Thyroid gland (tissue), 4 donors: ENCODE data around the gene NR1H2. TPM values are rescaled to one million over a fixed set of nuclear protein-coding genes. Genes with fewer than 3 reads are reported as not detected.

Experiments used
- DNase-seq, 2 donors: peaks; one replicate each; pipeline ENCODE4 v3.0.0-alpha.2; 2019
- H3K27ac ChIP-seq, 3 donors: fragments of 200-600 bp; sonication (generic); 1 replicate in 2 of 3; 2 replicates in 1 of 3; pipeline ENCODE4 v1.5.1; 2016 to 2019; ENCODE audit warnings: mild to moderate bottlenecking in 1 of 3, moderate library complexity in 1 of 3
- H3K27me3 ChIP-seq: fragments of 200-600 bp; sonication (generic); one replicate; pipeline ENCODE4 v1.5.1; 2019
- H3K36me3 ChIP-seq, 2 donors: fragments of 200-600 bp; sonication (generic); one replicate each; pipeline ENCODE4 v1.5.1; 2016 to 2019
- H3K4me1 ChIP-seq, 2 donors: fragments of 200-600 bp; sonication (generic); one replicate each; pipeline ENCODE4 v1.5.1; 2017 to 2019
- H3K4me3 ChIP-seq, 3 donors: fragments of 200-600 bp; sonication (generic); replicated peaks in 1 of 3; 1 replicate in 2 of 3; 2 replicates in 1 of 3; pipeline ENCODE4 v1.5.1; 2016; ENCODE audit warnings: mild to moderate bottlenecking in 1 of 3
- H3K9me3 ChIP-seq: fragments of 200-600 bp; sonication (generic); one replicate; pipeline ENCODE4 v1.5.1; 2017
- POLR2A ChIP-seq, 2 donors: fragments of 450-650 bp; IDR thresholded peaks; one replicate each; pipeline ENCODE4 v1.6.1; 2017; ENCODE audit warnings: antibody characterized with exemption in 2 of 2, mild to moderate bottlenecking in 2 of 2, moderate library complexity in 1 of 2
- WGBS, 2 donors: methylation state at CpG; one replicate each; pipeline ENCODE4 v1.1.5; 2017; 5-methylcytosine and 5-hydroxymethylcytosine counted together
- intact Hi-C: fragments of 100-400 bp; cut with DNase I; formaldehyde crosslinking; loops from one replicate; pipeline ENCODE4 v1.15.1; 2023
- total RNA-seq, 4 donors: library from RNA; depleted of rRNA; stranded (reverse); fragments of >200 nt; gene quantifications; one replicate each; pipeline ENCODE4 v1.2.3, GENCODE V29; 2016
- TF ChIP-seq, protein P1 (sequence below), 6 experiments: fragments of 200-600 bp in 3 of 6; fragments of 450-650 bp in 3 of 6; sonication (generic) in 3 of 6; IDR thresholded peaks; one replicate each; pipeline ENCODE4 v1.5.1; 2016 to 2019; ENCODE audit warnings: antibody characterized with exemption in 6 of 6, mild to moderate bottlenecking in 2 of 6, inconsistent platforms in 1 of 6, moderate library complexity in 1 of 6

The NR1H2 gene
- total RNA-seq, 4 donors from 2014 or later: 76.4 to 114 (median 100) TPM

DNA sequence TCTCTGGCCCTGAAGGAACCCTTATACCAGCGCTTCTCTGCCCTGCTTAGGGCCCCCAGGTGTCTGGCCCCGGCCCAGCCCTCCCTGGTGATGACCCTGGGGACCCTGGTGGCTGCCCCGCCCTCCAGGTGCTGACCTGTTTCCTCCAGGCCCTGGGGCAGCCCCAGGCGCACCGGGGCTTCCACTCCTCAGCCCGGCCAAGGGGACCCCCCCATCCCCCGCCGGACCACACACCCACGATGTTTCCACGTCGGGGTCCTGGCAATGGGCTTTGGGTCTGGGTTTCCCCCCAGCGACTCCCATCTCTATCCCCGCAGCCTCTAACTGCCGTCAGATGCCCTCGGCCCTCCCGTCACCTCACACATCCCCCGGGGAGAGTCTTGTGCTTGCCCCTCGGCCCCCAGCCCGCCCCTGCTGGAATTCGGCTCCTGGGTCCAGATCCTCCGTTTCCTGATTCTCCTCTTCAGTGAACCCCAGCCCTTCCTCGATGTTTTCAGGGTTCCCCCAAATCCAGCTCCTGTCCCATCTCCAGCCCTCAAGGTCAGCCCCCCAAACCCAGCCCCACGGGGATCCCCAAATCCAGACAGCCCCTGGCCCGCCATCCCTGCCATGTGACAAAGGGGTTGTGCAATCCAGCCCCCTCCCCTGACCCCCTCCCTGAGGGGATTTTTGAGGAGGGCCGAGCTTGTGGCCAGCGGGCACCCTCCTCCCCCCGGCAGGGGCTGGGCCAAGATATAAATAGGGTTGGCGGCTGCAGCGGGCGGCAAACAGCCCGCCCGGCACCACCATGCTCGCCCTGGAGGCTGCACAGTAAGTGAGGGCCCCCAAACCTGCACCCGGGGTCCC lies 42.1 kb downstream of the NR1H2 start, which contains the start of gene SPIB:
Gene SPIB (plus strand): TSS at position 763 of the 846 bp plus-strand sequence. CDS start 25 bp downstream, at position 788.
- TF ChIP-seq, protein P1, sequence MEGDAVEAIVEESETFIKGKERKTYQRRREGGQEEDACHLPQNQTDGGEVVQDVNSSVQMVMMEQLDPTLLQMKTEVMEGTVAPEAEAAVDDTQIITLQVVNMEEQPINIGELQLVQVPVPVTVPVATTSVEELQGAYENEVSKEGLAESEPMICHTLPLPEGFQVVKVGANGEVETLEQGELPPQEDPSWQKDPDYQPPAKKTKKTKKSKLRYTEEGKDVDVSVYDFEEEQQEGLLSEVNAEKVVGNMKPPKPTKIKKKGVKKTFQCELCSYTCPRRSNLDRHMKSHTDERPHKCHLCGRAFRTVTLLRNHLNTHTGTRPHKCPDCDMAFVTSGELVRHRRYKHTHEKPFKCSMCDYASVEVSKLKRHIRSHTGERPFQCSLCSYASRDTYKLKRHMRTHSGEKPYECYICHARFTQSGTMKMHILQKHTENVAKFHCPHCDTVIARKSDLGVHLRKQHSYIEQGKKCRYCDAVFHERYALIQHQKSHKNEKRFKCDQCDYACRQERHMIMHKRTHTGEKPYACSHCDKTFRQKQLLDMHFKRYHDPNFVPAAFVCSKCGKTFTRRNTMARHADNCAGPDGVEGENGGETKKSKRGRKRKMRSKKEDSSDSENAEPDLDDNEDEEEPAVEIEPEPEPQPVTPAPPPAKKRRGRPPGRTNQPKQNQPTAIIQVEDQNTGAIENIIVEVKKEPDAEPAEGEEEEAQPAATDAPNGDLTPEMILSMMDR (IDR thresholded peaks at IDR 0.05): no peak
- TF ChIP-seq POLR2A (IDR thresholded peaks at IDR 0.05): no peak
- Histone ChIP-seq H3K4me1 (peaks cover 0 to 6% of the 10 kb centered on the region in 2 donors), H3K9me3 (no peaks in the 10 kb centered on the region), H3K27ac (no peak within 1 kb of the TSS), H3K4me3 (no peak within 1 kb of the TSS), H3K36me3 (no peaks in the 10 kb centered on the region), H3K27me3 (peaks cover 13% of the 10 kb centered on the region)
- intact Hi-C loops: loop anchor here (5.0 kb wide), 1 partner anchor 56 kb away; no protein-coding TSS in a partner anchor
- WGBS, 2 donors: 22 to 26% methylated on average over 12 to 34 of the region's 34 CpGs
- DNase-seq: no peak

DNA sequence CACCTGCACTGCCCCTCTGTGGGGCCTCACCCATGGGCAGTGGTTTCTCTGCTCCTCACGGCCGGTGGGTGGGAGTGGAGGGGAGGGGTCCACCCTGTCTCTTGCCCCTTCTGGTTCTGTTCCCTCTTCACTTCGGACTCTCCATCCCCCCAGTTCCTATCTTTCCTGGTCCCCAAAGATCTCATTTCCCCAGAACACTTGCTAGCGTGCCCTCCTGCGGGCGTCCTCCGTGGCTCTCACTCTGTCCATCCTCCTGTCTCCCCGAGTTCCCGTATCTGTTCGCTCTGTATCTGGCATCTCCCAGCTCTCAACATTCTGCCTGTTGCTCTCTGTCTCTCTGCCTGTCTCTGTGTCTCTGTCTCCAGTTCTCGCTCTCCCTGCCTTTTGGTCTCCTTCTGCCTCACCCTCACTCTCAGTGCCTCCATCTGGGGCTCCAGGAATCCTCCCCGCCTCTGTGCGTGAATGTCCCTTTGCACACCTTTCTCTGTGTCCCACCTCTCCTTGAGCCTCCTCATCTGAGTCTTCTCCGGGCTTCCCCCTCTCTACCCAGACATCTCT lies 42.8 kb downstream of the NR1H2 start:
- 17 to 18% methylated on average over 14 of the region's 14 CpGs for WGBS, 2 donors
- no peak overlapping the region for H3K27ac ChIP-seq
- TF ChIP-seq, protein P1 (IDR thresholded peaks at IDR 0.05): no peak
- TF ChIP-seq POLR2A (IDR thresholded peaks at IDR 0.05): no peak
- intact Hi-C loops: loop anchor here (5.0 kb wide), 1 partner anchor 57 kb away; no protein-coding TSS in a partner anchor
- no peaks in the 10 kb centered on the region for H3K36me3 ChIP-seq
- no peak for DNase-seq
- H3K4me1 ChIP-seq: peaks cover 0 to 6% of the 10 kb centered on the region in 2 donors
- H3K9me3 ChIP-seq: no peaks in the 10 kb centered on the region
- H3K4me3 ChIP-seq: no peak overlapping the region
- H3K27me3 ChIP-seq: peaks cover 13% of the 10 kb centered on the region

DNA sequence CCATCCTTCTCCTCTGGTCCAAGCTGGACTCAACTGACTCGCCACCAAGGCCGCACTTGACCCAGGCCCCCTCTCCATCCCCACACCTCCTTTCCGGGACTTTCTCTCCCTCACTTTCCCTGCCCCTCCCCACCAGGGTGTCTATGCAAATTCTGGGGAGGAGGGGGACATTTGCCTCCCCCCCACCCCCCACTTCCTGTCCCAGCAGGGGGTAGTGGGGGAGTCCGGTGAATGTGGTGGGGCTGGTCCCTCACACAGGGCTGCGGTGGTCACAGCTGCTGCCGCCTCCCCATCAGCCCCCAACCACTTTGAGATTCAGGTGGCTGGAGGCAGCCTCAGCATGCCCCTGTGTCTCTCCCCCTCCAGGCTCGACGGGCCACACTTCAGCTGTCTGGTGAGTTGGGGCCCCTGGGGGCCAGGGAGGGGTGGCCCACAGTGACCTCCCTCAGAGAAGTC lies 43.4 kb downstream of the NR1H2 start:
- H3K27me3 ChIP-seq: peaks cover 13% of the 10 kb centered on the region
- H3K9me3 ChIP-seq: no peaks in the 10 kb centered on the region
- H3K36me3 ChIP-seq: no peaks in the 10 kb centered on the region
- no peak for TF ChIP-seq POLR2A (IDR thresholded peaks at IDR 0.05)
- TF ChIP-seq, protein P1 (IDR thresholded peaks at IDR 0.05): no peak
- H3K27ac ChIP-seq: no peak overlapping the region
- WGBS, 2 donors: 11 to 19% methylated on average over 7 to 8 of the region's 8 CpGs
- intact Hi-C loops: loop anchor here (5.0 kb wide), 1 partner anchor 57 kb away; no protein-coding TSS in a partner anchor
- no peak overlapping the region for H3K4me3 ChIP-seq
- DNase-seq: no peak
- peaks cover 0 to 4% of the 10 kb centered on the region in 2 donors for H3K4me1 ChIP-seq

DNA sequence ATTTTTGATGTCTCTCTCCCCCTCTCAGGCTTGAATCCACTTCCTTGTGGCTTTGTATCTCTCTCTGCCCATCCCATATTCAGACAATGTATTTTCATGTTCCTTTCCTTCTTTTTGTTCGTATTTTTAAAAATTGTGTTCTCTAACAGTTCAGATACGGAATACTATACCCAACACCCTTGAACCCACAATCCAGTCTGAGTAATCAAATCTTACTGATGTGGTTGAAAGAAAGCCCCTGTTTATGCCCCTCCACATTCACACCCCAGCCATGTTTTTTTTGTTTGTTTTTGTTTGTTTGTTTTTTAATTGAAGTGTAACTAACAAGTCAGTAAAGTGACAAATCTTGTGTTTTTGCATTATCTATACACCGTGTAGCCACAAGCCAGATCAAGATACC lies 43.9 kb downstream of the NR1H2 start:
- Histone ChIP-seq H3K9me3 (no peaks in the 10 kb centered on the region), H3K4me1 (no peaks in the 10 kb centered on the region), H3K36me3 (no peaks in the 10 kb centered on the region), H3K4me3 (no peak overlapping the region), H3K27ac (no peak overlapping the region), H3K27me3 (peaks cover 13% of the 10 kb centered on the region)
- DNase-seq: no peak
- intact Hi-C loops: no loop called here
- WGBS, 2 donors: 36 to 43% methylated on average over 3 of the region's 3 CpGs
- TF ChIP-seq, protein P1 (IDR thresholded peaks at IDR 0.05): no peak
- no peak for TF ChIP-seq POLR2A (IDR thresholded peaks at IDR 0.05)

DNA sequence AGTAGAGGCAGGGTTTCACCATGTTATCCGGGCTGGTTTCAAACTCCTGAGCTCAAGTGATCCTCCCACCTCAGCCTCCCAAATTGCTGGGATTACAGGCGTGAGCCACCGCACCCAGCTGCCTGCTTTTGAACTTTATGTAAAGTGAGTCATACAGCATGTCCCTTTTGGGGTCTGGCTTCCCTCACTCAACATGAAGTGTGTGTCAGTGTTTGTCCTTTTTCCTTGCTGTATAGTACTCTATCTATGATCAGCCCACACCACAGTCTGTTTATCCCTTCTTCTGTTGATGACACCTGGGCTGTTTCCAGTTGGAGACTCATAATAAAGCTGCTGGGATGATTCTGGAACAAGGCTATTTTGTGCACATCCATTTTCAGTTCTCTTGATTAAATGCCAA lies 44.6 kb downstream of the NR1H2 start:
- intact Hi-C loops: no loop called here
- 79 to 81% methylated on average over 3 of the region's 3 CpGs for WGBS, 2 donors
- peaks cover 13% of the 10 kb centered on the region for H3K27me3 ChIP-seq

More for the DNA sequence above, 44.6 kb downstream of the NR1H2 start:
- H3K27ac ChIP-seq: no peak overlapping the region
- no peak overlapping the region for H3K4me3 ChIP-seq
- no peak for DNase-seq
- no peaks in the 10 kb centered on the region for H3K36me3 ChIP-seq
- H3K4me1 ChIP-seq: no peaks in the 10 kb centered on the region
- no peaks in the 10 kb centered on the region for H3K9me3 ChIP-seq
- TF ChIP-seq, protein P1 (IDR thresholded peaks at IDR 0.05): no peak
- no peak for TF ChIP-seq POLR2A (IDR thresholded peaks at IDR 0.05)
